ENCODE results near the gene CNPPD1.

The CNPPD1 gene

GRCh38 chr2:219214141-219214540, 37.4 kb upstream of the CNPPD1 start:
- DNase-seq, result no peak
- H3K36me3 Mint-ChIP-seq, result peaks cover 31% of the 10 kb centered on the region
- H3K9me3 Mint-ChIP-seq, result no peaks in the 10 kb centered on the region
- CTCF ChIA-PET, result interaction anchor here (0.8 to 6.8 kb wide), 2 partner anchors 43 to 81 kb away, joined by 3 to 70 read pairs; partner anchors contain the start of gene SLC23A3
- H3K27ac Mint-ChIP-seq, result no peak overlapping the region
- no peak overlapping the region for H3K4me3 Mint-ChIP-seq
- peaks cover 56% of the 10 kb centered on the region for H3K4me1 Mint-ChIP-seq
- no peaks in the 10 kb centered on the region for H3K27me3 Mint-ChIP-seq

GRCh38 chr2:219213486-219214071, 36.9 kb upstream of the CNPPD1 start:
- H3K27ac Mint-ChIP-seq, result no peak overlapping the region
- H3K4me1 Mint-ChIP-seq, result peaks cover 58% of the 10 kb centered on the region
- H3K4me3 Mint-ChIP-seq, result no peak overlapping the region
- H3K36me3 Mint-ChIP-seq, result peaks cover 37% of the 10 kb centered on the region
- H3K9me3 Mint-ChIP-seq, result no peaks in the 10 kb centered on the region
- H3K27me3 Mint-ChIP-seq, result no peaks in the 10 kb centered on the region
- DNase-seq, result no peak
- CTCF ChIA-PET, result interaction anchor here (0.9 to 6.8 kb wide), 4 partner anchors 35 to 57 kb away, joined by 3 to 70 read pairs (median 16); partner anchors contain the start of gene SLC23A3

GRCh38 chr2:219213026-219213415, 36.3 kb upstream of the CNPPD1 start:
- H3K27ac Mint-ChIP-seq, result no peak overlapping the region
- peaks cover 63% of the 10 kb centered on the region for H3K4me1 Mint-ChIP-seq
- peaks cover 43% of the 10 kb centered on the region for H3K36me3 Mint-ChIP-seq

DNA sequence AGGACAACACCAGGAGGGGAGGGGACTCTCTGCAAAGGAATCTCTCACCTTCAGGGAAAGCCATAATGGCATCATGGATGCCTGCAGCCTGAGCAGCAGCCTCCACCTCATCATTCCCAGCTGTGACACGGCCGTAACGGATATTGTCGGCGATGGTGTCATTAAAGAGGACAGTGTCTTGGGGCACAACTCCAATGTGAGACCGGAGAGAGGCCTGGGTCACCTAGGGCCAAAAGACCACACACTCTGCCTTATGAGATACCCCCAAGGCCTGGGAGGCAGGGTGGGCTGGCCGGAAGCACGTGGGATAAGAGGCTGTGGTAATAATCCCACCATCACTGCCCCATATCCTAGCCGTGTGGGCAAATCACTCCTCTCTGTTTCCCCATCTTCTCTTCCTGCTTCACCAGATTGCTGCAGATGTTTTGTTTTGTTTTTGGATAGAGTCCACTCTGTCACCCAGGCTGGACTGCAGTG, 34.2 kb upstream of the CNPPD1 start:
- H3K36me3 Mint-ChIP-seq, result peaks cover 44% of the 10 kb centered on the region
- no peaks in the 10 kb centered on the region for H3K9me3 Mint-ChIP-seq
- no peak overlapping the region for H3K4me3 Mint-ChIP-seq
- H3K27me3 Mint-ChIP-seq, result no peaks in the 10 kb centered on the region
- CTCF ChIA-PET, result interaction anchor here (0.6 to 6.8 kb wide), 9 partner anchors 12 to 86 kb away, joined by 3 to 70 read pairs (median 4); partner anchors contain the start of genes GLB1L, SLC23A3 and STK16
- peak overlapping the region; percentile 91 for H3K27ac Mint-ChIP-seq
- no peak for DNase-seq
- peaks cover 59% of the 10 kb centered on the region for H3K4me1 Mint-ChIP-seq

More at GRCh38 chr2:219213026-219213415, 36.3 kb upstream of the CNPPD1 start:
- DNase-seq, result no peak
- no peaks in the 10 kb centered on the region for H3K27me3 Mint-ChIP-seq
- H3K4me3 Mint-ChIP-seq, result no peak overlapping the region
- CTCF ChIA-PET, result interaction anchor here (0.9 to 6.8 kb wide), 5 partner anchors 21 to 56 kb away, joined by 3 to 70 read pairs (median 4); partner anchors contain the start of gene SLC23A3
- H3K9me3 Mint-ChIP-seq, result no peaks in the 10 kb centered on the region

DNA sequence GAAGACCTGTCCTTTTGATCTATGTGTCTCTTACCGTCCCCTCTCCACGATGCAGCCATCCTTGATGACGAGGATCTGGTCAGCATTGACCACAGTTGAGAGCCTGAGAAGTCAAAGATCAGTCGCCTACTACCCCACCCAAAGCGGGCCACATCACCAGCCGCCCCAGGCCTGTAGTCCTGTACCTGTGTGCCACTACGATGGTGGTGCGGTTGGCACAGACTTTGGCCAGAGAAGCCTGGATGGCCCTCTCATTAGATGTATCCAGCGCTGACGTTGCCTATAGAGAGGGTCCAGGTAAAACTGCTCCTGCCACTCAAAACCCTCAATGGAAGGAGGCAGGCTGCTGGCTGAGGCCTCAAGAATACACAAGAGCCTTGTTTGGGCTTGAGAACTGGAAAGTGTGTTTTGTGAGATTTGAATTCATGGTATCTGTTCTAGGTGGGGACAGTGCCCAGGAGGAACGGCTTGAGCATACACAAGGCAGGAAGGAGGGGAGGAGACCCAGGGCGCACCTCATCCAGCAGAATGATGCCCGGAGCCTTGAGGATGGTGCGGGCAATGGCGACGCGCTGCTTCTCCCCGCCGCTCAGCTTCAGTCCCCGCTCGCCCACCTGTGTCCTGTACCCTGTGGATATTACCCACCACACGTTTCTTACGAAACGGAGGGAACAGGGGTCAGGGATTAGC, 33.6 kb upstream of the CNPPD1 start:
- no peaks in the 10 kb centered on the region for H3K9me3 Mint-ChIP-seq
- DNase-seq, result no peak
- CTCF ChIA-PET, result interaction anchor here (1.1 to 6.8 kb wide), 2 partner anchors 39 to 45 kb away, joined by 4 to 70 read pairs; partner anchors contain the start of gene SLC23A3
- no peak overlapping the region for H3K4me3 Mint-ChIP-seq
- peak overlapping the region; percentile 91 for H3K27ac Mint-ChIP-seq
- peaks cover 44% of the 10 kb centered on the region for H3K36me3 Mint-ChIP-seq
- H3K27me3 Mint-ChIP-seq, result no peaks in the 10 kb centered on the region
- H3K4me1 Mint-ChIP-seq, result peaks cover 64% of the 10 kb centered on the region

- H3K4me1 Mint-ChIP-seq, result peaks cover 66% of the 10 kb centered on the region
- CTCF ChIA-PET, result interaction anchor here (0.8 to 6.8 kb wide), 5 partner anchors 16 to 55 kb away, joined by 3 to 70 read pairs (median 4); partner anchors contain the start of genes CNPPD1, NHEJ1 and SLC23A3
Measured at GRCh38 chr2:219209236-219210195, 32.8 kb upstream of the CNPPD1 start.

DNA sequence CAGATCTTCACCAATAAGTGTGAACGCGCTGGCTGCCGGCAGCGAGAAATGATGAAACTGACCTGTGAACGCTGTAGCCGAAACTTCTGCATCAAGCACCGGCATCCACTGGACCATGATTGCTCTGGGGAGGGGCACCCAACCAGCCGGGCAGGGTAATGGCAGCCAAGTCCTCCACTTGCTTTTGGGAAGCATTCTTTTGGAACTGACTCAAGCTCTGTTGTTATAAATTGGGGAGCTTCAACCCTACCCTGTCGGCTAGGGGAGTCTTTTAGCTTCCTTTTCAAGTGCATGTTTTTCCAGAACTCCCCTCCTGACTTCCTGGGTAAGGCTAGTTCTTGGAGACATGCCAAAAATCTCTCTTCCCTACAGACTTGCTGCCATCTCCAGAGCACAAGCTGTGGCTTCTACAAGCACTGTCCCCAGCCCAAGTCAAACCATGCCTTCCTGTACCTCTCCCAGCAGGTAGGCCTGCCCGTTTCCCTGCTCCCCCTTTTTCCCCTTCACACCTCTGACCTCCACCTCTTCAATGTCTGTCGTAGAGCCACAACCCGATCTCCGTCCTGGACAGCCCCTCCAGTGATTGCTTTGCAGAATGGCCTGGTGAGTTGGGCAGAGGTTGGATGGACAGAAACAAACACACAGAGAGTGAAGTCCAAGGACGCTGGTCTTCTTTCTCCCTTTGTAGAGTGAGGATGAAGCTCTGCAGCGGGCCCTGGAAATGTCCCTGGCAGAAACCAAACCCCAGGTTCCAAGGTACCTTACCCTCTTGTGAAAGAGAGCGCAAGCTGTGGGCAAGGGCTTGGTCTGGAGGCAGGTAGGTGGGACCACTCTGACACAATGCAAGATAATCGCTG, 31.4 kb upstream of the CNPPD1 start:
- peak overlapping the region; percentile 98 for H3K27ac Mint-ChIP-seq
- peaks cover 66% of the 10 kb centered on the region for H3K4me1 Mint-ChIP-seq
- CTCF ChIA-PET, result interaction anchor here (0.7 to 6.8 kb wide), 8 partner anchors 15 to 92 kb away, joined by 3 to 70 read pairs (median 4); partner anchors contain the start of genes NHEJ1 and SLC23A3
- no peaks in the 10 kb centered on the region for H3K27me3 Mint-ChIP-seq
- H3K9me3 Mint-ChIP-seq, result peaks cover 2% of the 10 kb centered on the region
- H3K4me3 Mint-ChIP-seq, result peak overlapping the region; percentile 87
- H3K36me3 Mint-ChIP-seq, result peaks cover 34% of the 10 kb centered on the region
- DNase-seq, result no peak

More at GRCh38 chr2:219209236-219210195, 32.8 kb upstream of the CNPPD1 start:
- Mint-ChIP-seq H3K27me3 (no peaks in the 10 kb centered on the region), H3K27ac (peak overlapping the region; percentile 80), H3K9me3 (peaks cover under 1% of the 10 kb centered on the region), H3K4me3 (peak overlapping the region; percentile 18), H3K36me3 (peaks cover 40% of the 10 kb centered on the region)
- no peak for DNase-seq

GRCh38 chr2:219207134-219207883, 30.6 kb upstream of the CNPPD1 start:
- Mint-ChIP-seq H3K27ac (peak overlapping the region; percentile 98), H3K27me3 (no peaks in the 10 kb centered on the region), H3K4me1 (peaks cover 65% of the 10 kb centered on the region), H3K9me3 (peaks cover 2% of the 10 kb centered on the region), H3K4me3 (peak overlapping the region; percentile 87), H3K36me3 (peaks cover 35% of the 10 kb centered on the region)
- DNase-seq, result no peak
- CTCF ChIA-PET, result interaction anchor here (0.7 to 6.8 kb wide), 7 partner anchors 31 to 93 kb away, joined by 3 to 70 read pairs (median 7); partner anchors contain the start of genes CNPPD1, NHEJ1 and SLC23A3

DNA sequence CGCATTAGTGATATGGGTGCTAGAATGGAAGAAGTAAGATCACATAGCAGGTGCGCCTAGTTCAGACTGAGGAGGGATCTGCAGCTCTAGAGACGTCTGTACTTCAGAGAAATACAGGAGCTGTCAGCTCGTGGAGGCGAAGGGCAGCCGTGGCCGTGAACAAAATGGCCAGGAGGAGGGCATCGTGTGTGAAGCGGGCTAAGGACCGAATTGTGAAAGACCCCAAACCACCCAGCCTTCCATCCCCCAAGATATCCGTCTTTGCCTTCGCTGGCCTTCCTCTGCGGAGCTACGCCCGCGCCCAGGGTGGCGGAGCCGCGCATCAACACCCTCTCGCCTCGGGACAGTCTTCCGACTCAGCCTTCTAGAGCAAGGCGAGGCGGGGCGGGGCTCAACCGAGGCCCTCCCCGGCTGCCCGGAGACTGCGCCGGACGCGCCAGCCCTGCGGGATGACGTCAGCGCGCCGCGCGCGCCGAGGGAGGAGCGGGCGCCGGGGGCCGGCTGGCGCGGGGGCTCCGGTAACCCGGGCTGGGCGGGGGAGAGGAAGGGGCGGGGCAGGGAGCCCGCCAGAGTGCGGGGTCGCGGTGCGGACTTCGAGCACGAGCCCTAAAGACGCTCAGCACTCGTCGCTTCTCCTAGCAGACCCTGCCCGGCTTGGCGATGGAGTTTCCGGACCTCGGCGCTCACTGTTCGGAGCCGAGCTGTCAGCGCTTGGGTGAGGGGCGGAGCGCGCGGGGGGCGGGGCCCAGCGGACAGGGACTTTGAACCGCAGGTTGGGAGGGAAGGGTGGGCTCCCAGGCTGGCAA, 29.8 kb upstream of the CNPPD1 start, which contains the start of gene ZFAND2B:
Gene ZFAND2B (plus strand): TSS at position 455 of the 806 bp plus-strand sequence. CDS start 206 bp downstream, at position 661.
- Mint-ChIP-seq H3K4me3 (peak within 1 kb of the TSS; percentile 87), H3K27me3 (no peaks in the 10 kb centered on the region), H3K36me3 (peaks cover 32% of the 10 kb centered on the region), H3K4me1 (peaks cover 57% of the 10 kb centered on the region), H3K27ac (peak within 1 kb of the TSS; percentile 98), H3K9me3 (peaks cover 2% of the 10 kb centered on the region)
- CTCF ChIA-PET, result interaction anchor here (0.6 to 1.9 kb wide), 13 partner anchors 10 to 177 kb away, joined by 3 to 12 read pairs (median 5); partner anchors contain the start of genes CNPPD1, GLB1L, NHEJ1 and STK16
- DNase-seq, result peak; percentile 95

DNA sequence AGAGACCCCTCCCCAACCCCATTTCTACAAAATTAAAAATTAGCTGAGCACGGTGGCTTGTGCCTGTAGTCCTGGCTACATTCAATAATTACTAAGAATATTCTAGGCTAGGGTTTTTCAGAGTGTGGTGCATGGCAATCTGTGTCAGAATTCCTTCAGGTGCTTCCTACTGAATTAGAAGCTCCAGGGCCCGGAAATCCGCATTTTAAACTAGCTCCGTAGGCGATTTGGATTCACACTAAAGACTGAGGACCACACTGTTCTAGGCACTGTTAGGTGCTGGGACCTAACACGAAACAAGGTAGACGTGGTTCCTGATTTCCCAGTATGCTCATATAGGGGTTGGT, 29.2 kb upstream of the CNPPD1 start:
- H3K4me1 Mint-ChIP-seq, result peaks cover 53% of the 10 kb centered on the region
- H3K9me3 Mint-ChIP-seq, result peaks cover 4% of the 10 kb centered on the region
- peak overlapping the region; percentile 98 for H3K27ac Mint-ChIP-seq
- DNase-seq, result no peak
- H3K4me3 Mint-ChIP-seq, result peak overlapping the region; percentile 87
- peaks cover 27% of the 10 kb centered on the region for H3K36me3 Mint-ChIP-seq
- H3K27me3 Mint-ChIP-seq, result no peaks in the 10 kb centered on the region
- CTCF ChIA-PET, result interaction anchor here (0.8 to 1.9 kb wide), 11 partner anchors 10 to 89 kb away, joined by 3 to 12 read pairs (median 6); partner anchors contain the start of genes CNPPD1, GLB1L, NHEJ1 and STK16

- no peak overlapping the region for H3K4me3 Mint-ChIP-seq
- peaks cover 7% of the 10 kb centered on the region for H3K9me3 Mint-ChIP-seq
- CTCF ChIA-PET, result interaction anchor here (1.4 kb wide), 2 partner anchors 33 to 86 kb away, joined by 4 to 12 read pairs; no protein-coding TSS in a partner anchor
- H3K36me3 Mint-ChIP-seq, result peaks cover 27% of the 10 kb centered on the region
- no peak overlapping the region for H3K27ac Mint-ChIP-seq
- peaks cover 4% of the 10 kb centered on the region for H3K27me3 Mint-ChIP-seq
- peaks cover 53% of the 10 kb centered on the region for H3K4me1 Mint-ChIP-seq
- DNase-seq, result no peak
Measured at GRCh38 chr2:219205165-219205538, 28.4 kb upstream of the CNPPD1 start.
